ENCODE data around the gene IFNGR2.
"Not testable (repeated sequence)": the region's sequence is repeated elsewhere in the genome, so short reads cannot be mapped to it uniquely, and the experiment has no call there.

GRCh38 chr21:33363911-33364609 is 39.2 kb upstream of the IFNGR2 start:
- not testable (repeated sequence) for TF ChIP-seq GATA3 (IDR thresholded peaks at IDR 0.05; ENCODE audit: borderline replicate concordance); CTCF (IDR thresholded peaks at IDR 0.05); CHD2 (IDR thresholded peaks at IDR 0.05; ENCODE audit: low read length, partially characterized antibody); POLR2A (IDR thresholded peaks at IDR 0.05; ENCODE audit: low read length); MYC (IDR thresholded peaks at IDR 0.05; ENCODE audit: borderline replicate concordance, low read length); POLR2AphosphoS2 (conservative IDR thresholded peaks at IDR 0.05; ENCODE audit: low read length); HOXA7 (CRISPR knock-in tag; IDR thresholded peaks at IDR 0.05); ZNF302 (CRISPR knock-in tag; IDR thresholded peaks at IDR 0.05); NR3C1 (IDR thresholded peaks at IDR 0.05); RAD21 (conservative IDR thresholded peaks at IDR 0.05 in 1 of 2, IDR thresholded peaks at IDR 0.05 in 1 of 2)
- TF ChIP-seq, protein P1, sequence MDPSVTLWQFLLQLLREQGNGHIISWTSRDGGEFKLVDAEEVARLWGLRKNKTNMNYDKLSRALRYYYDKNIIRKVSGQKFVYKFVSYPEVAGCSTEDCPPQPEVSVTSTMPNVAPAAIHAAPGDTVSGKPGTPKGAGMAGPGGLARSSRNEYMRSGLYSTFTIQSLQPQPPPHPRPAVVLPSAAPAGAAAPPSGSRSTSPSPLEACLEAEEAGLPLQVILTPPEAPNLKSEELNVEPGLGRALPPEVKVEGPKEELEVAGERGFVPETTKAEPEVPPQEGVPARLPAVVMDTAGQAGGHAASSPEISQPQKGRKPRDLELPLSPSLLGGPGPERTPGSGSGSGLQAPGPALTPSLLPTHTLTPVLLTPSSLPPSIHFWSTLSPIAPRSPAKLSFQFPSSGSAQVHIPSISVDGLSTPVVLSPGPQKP (IDR thresholded peaks at IDR 0.05; ENCODE audit: low read depth, low read length) = not testable (repeated sequence)
- TF ChIP-seq, protein P2, sequence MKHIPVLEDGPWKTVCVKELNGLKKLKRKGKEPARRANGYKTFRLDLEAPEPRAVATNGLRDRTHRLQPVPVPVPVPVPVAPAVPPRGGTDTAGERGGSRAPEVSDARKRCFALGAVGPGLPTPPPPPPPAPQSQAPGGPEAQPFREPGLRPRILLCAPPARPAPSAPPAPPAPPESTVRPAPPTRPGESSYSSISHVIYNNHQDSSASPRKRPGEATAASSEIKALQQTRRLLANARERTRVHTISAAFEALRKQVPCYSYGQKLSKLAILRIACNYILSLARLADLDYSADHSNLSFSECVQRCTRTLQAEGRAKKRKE (CRISPR knock-in tag; IDR thresholded peaks at IDR 0.05; ENCODE audit: low read depth) = not testable (repeated sequence)
- TF ChIP-seq, protein P3, sequence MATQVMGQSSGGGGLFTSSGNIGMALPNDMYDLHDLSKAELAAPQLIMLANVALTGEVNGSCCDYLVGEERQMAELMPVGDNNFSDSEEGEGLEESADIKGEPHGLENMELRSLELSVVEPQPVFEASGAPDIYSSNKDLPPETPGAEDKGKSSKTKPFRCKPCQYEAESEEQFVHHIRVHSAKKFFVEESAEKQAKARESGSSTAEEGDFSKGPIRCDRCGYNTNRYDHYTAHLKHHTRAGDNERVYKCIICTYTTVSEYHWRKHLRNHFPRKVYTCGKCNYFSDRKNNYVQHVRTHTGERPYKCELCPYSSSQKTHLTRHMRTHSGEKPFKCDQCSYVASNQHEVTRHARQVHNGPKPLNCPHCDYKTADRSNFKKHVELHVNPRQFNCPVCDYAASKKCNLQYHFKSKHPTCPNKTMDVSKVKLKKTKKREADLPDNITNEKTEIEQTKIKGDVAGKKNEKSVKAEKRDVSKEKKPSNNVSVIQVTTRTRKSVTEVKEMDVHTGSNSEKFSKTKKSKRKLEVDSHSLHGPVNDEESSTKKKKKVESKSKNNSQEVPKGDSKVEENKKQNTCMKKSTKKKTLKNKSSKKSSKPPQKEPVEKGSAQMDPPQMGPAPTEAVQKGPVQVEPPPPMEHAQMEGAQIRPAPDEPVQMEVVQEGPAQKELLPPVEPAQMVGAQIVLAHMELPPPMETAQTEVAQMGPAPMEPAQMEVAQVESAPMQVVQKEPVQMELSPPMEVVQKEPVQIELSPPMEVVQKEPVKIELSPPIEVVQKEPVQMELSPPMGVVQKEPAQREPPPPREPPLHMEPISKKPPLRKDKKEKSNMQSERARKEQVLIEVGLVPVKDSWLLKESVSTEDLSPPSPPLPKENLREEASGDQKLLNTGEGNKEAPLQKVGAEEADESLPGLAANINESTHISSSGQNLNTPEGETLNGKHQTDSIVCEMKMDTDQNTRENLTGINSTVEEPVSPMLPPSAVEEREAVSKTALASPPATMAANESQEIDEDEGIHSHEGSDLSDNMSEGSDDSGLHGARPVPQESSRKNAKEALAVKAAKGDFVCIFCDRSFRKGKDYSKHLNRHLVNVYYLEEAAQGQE (IDR thresholded peaks at IDR 0.05) = not testable (repeated sequence)
- TF ChIP-seq, protein P4, sequence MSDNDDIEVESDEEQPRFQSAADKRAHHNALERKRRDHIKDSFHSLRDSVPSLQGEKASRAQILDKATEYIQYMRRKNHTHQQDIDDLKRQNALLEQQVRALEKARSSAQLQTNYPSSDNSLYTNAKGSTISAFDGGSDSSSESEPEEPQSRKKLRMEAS (IDR thresholded peaks at IDR 0.05) = not testable (repeated sequence)
